Heart right ventricle (tissue), 16 donors: ENCODE data around the gene NUAK1. TPM values are rescaled to one million over a fixed set of nuclear protein-coding genes. Genes with fewer than 3 reads are reported as not detected.

Experiments used
- ATAC-seq, 8 donors: fragments of 200-7000 bp; cut with Tn5 transposase; one replicate each; pipeline ENCODE4 v1.9.1; 2020; ENCODE audit warnings: mild to moderate bottlenecking in 8 of 8, moderate library complexity in 8 of 8, moderate number of reproducible peaks in 1 of 8
- DNase-seq, 2 donors: peaks; one replicate each; pipeline ENCODE4 v3.0.0-alpha.2; 2020
- H3K27ac ChIP-seq, 10 donors: fragments of 200-600 bp; sonication (generic) in 2 of 10; one replicate each; pipeline versions ENCODE4 v1.5.0 to v1.8.0; 2020 to 2022; ENCODE audit warnings: mild to moderate bottlenecking in 3 of 10
- H3K27me3 ChIP-seq, 7 donors: fragments of 200-600 bp; one replicate each; pipeline ENCODE4 v1.8.0; 2021 to 2022; ENCODE audit warnings: mild to moderate bottlenecking in 2 of 7
- H3K36me3 ChIP-seq, 9 donors: fragments of 200-600 bp; sonication (generic) in 1 of 9; one replicate each; pipeline versions ENCODE4 v1.5.0 to v1.8.0; 2020 to 2022; ENCODE audit warnings: mild to moderate bottlenecking in 2 of 9
- H3K4me1 ChIP-seq, 9 donors: fragments of 200-600 bp; sonication (generic) in 1 of 9; one replicate each; pipeline versions ENCODE4 v1.5.0 to v1.8.0; 2020 to 2022; ENCODE audit warnings: mild to moderate bottlenecking in 4 of 9
- H3K4me3 ChIP-seq, 10 donors: fragments of 200-600 bp; sonication (generic) in 2 of 10; one replicate each; pipeline versions ENCODE4 v1.5.0 to v1.8.0; 2020 to 2022; ENCODE audit warnings: mild to moderate bottlenecking in 7 of 10, moderate library complexity in 2 of 10
- H3K9me3 ChIP-seq, 11 donors: fragments of 200-600 bp in 10 of 11; sonication (generic) in 2 of 11; one replicate each; pipeline versions ENCODE4 v1.5.0 to v1.8.0; 2013 to 2022; ENCODE audit warnings: mild to moderate bottlenecking in 2 of 11, control low read depth in 1 of 11, moderate library complexity in 1 of 11
- WGBS, 2 donors: extraction: QIAGEN DNeasy Blood & Tissue Kit; methylation state at CpG; one replicate each; pipeline ENCODE4 v1.1.7; 2013; ENCODE audit warnings: inconsistent platforms in 1 of 2; 5-methylcytosine and 5-hydroxymethylcytosine counted together
- intact Hi-C, 10 donors: fragments of 100-400 bp; cut with DNase I; formaldehyde crosslinking; loops; one replicate each; pipeline versions ENCODE4 v1.11.1 to v1.14.2; 2022
- polyA plus RNA-seq, 2 donors: library from polyadenylated mRNA; stranded (reverse); fragments of 200-250 nt; gene quantifications; one replicate each; pipeline ENCODE4 v1.2.3, GENCODE V29; 2013
- total RNA-seq, 10 donors: library from RNA; stranded (reverse); fragmentation: NEBNext Ultra II Directional in 3 of 10; extraction: Animal tissue kit (Norgen Biotek cat#: 25700) in 3 of 10; gene quantifications; one replicate each; pipeline versions ENCODE4 v1.2.1 to v1.2.4, GENCODE V29; 2021 to 2023
- TF ChIP-seq, protein P1 (sequence below), 9 donors: fragments of 200-600 bp; sonication (generic) in 2 of 9; IDR thresholded peaks; one replicate each; pipeline versions ENCODE4 v1.5.0 to v1.8.0; 2021 to 2022; ENCODE audit warnings: antibody characterized with exemption in 9 of 9, mild to moderate bottlenecking in 5 of 9, moderate library complexity in 1 of 9
- donor health status: Arrhythmogenic right ventricular cardiomyopathy.
- donor health status: ischemic (EF 13 %, LVEDD 7.1; RV severe dilation, severe dysfunction).
- donor health status: healthy with polysubstance abuse.
- donor health status: DM: no; HTN: yes; CAD: no.
- donor health status: DM: no; HTN: no; CAD: no.
- donor health status: ischemic (EF 25% LVEDD 6.9; RV normal size, moderate dysfunction).
- donor health status: ischemic (EF 25% LVEDD 5.7; RV mildly dilated, moderate dysfunction).
- donor health status: healthy.
- donor health status: DM: yes; HTN: yes; CAD: no.
- donor health status: Ischemic cardiomyopathy.
- donor health status: ischemic (EF 35%, LVEDD 5.7; RV mildly dilated, moderate dysfunction).
- donor health status: nonischemic (EF 11% LVEDD 7.7; RV severe dilation, severe dysfunction).
- donor health status: DM: yes; HTN: yes; CAD: no.
- donor health status: PGD.
- donor health status: ischemic (EF 29% LVEDD 5.4; RV normal size, mild dysfunction).
- donor health status: nonischemic (EF 23%, LVEDD 6.1; RV moderate dilation, normal function).

The NUAK1 gene
- total and polyA plus RNA-seq, 12 donors = 9.8 to 59.0 (median 44.8) TPM

DNA sequence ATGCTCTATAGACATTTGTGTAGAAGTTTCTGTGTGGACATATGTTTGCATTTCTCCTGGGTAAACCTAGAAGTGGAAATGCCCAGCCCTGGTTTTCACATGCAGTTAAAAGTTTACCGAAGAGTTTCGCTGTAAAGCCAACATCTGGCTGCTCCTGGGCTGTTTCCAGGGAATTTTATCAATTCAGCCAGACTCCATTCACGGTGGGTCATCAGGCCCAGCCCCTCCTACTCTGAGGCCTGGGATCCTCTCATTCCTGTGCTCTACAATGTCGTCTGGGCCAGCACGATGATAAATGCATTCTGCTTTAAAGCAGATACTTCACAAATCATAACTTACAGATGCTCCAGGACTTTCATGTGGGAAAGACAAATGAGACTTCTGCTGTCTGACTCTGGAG lies 7.1 kb downstream of the NUAK1 start:
- peak overlapping the region in 1 of 10 donors; percentile 10 for H3K4me3 ChIP-seq
- intact Hi-C loops = loop anchor here in 8 of 10 donors (5.0 to 10.0 kb wide), 12 partner anchors 34 to 427 kb away; no protein-coding TSS in a partner anchor
- 11 to 15% methylated on average over 5 of the region's 5 CpGs for WGBS, 2 donors
- H3K27me3 ChIP-seq = peaks cover 0 to 9% (median 0%) of the 10 kb centered on the region in 7 donors
- DNase-seq (no peak), ATAC-seq (peak in 1 of 8 donors; percentile 22)
- peaks cover 38 to 98% (median 94%) of the 10 kb centered on the region in 9 donors for H3K4me1 ChIP-seq
- H3K9me3 ChIP-seq = no peaks in the 10 kb centered on the region
- H3K27ac ChIP-seq = peak overlapping the region; percentile 2 to 100 (median 86)
- no peaks in the 10 kb centered on the region for H3K36me3 ChIP-seq
- TF ChIP-seq, protein P1, sequence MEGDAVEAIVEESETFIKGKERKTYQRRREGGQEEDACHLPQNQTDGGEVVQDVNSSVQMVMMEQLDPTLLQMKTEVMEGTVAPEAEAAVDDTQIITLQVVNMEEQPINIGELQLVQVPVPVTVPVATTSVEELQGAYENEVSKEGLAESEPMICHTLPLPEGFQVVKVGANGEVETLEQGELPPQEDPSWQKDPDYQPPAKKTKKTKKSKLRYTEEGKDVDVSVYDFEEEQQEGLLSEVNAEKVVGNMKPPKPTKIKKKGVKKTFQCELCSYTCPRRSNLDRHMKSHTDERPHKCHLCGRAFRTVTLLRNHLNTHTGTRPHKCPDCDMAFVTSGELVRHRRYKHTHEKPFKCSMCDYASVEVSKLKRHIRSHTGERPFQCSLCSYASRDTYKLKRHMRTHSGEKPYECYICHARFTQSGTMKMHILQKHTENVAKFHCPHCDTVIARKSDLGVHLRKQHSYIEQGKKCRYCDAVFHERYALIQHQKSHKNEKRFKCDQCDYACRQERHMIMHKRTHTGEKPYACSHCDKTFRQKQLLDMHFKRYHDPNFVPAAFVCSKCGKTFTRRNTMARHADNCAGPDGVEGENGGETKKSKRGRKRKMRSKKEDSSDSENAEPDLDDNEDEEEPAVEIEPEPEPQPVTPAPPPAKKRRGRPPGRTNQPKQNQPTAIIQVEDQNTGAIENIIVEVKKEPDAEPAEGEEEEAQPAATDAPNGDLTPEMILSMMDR (IDR thresholded peaks at IDR 0.05) = no peak

DNA sequence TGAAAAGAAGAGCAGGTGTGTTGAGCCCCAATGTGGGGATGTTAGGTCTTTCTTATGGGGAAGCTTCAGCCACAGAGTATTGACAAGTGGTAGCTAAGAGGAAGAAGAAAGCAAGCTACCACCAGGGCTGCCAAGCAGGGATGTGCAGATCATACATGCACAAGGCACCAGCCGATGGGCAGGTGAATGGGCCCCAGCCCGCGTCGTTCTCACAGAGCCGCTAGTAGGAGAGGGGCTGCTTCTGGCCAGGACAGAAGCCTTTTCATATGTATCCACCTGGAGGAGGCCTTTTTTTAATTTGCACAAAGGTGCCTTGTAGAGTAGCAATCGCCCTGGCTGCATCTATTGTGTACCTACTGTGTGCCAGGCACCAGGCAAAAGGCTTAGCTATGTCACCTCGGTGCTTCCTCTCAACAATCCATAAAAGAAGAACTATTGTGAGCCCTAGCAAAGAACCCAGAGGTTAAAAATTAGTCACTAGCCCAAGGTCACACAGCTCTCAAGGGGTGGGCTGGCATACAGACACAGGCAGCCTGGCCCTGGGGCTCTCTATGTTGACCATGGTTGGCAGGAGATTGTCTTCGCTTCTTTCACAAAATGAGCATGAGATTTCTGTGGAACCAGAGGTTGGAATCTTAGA lies 8.2 kb downstream of the NUAK1 start:
- H3K4me1 ChIP-seq = peaks cover 39 to 100% (median 98%) of the 10 kb centered on the region in 9 donors
- no peaks in the 10 kb centered on the region for H3K27me3 ChIP-seq
- intact Hi-C loops = loop anchor here in 8 of 10 donors (5.0 to 10.0 kb wide), 12 partner anchors 33 to 426 kb away; no protein-coding TSS in a partner anchor
- no peak overlapping the region for H3K4me3 ChIP-seq
- TF ChIP-seq, protein P1 (IDR thresholded peaks at IDR 0.05) = no peak
- H3K27ac ChIP-seq = peak overlapping the region; percentile 2 to 100 (median 86)
- no peak for DNase-seq
- WGBS, 2 donors = 73 to 84% methylated on average over 8 of the region's 8 CpGs
- no peaks in the 10 kb centered on the region for H3K9me3 ChIP-seq
- peak in 3 of 8 donors; percentile 29 to 46 (median 38) for ATAC-seq
- H3K36me3 ChIP-seq = no peaks in the 10 kb centered on the region

- Histone ChIP-seq H3K4me1 (peaks cover 28 to 100% (median 92%) of the 10 kb centered on the region in 9 donors), H3K36me3 (no peaks in the 10 kb centered on the region), H3K4me3 (no peak overlapping the region), H3K27me3 (no peaks in the 10 kb centered on the region), H3K27ac (peak overlapping the region in 8 of 10 donors; percentile 31 to 100 (median 86)), H3K9me3 (no peaks in the 10 kb centered on the region)
- ATAC-seq = no peak
- TF ChIP-seq, protein P1 (IDR thresholded peaks at IDR 0.05) = no peak
- intact Hi-C loops = loop anchor here in 1 of 10 donors (10.0 kb wide), 1 partner anchor 184 kb away; no protein-coding TSS in a partner anchor
- DNase-seq = no peak
- 71 to 74% methylated on average over 11 of the region's 11 CpGs for WGBS, 2 donors
Observed at GRCh38 chr12:106128585-106129328, 10.0 kb downstream of the NUAK1 start.

GRCh38 chr12:106127338-106128126 lies 11.2 kb downstream of the NUAK1 start:
- Histone ChIP-seq H3K4me3 (no peak overlapping the region), H3K4me1 (peaks cover 26 to 100% (median 89%) of the 10 kb centered on the region in 9 donors), H3K27ac (peak overlapping the region; percentile 17 to 100 (median 86)), H3K27me3 (no peaks in the 10 kb centered on the region), H3K9me3 (no peaks in the 10 kb centered on the region), H3K36me3 (no peaks in the 10 kb centered on the region)
- ATAC-seq (no peak), DNase-seq (no peak)
- TF ChIP-seq, protein P1 (IDR thresholded peaks at IDR 0.05) = peak in 1 of 9 donors; percentile 18
- intact Hi-C loops = loop anchor here in 1 of 10 donors (10.0 kb wide), 1 partner anchor 183 kb away; no protein-coding TSS in a partner anchor
- WGBS, 2 donors = 55 to 67% methylated on average over 10 of the region's 10 CpGs
